ENCODE measurements around the gene ZMIZ2.

The ZMIZ2 gene

GRCh38 chr7:44703921-44704320 lies 44.7 kb upstream of the ZMIZ2 start:
- no CpG with 5 or more reads among the region's 1 CpG for WGBS (ENCODE audit: extremely low coverage, insufficient coverage, insufficient read length)
- no peak overlapping the region for H2AFZ ChIP-seq (ENCODE audit: insufficient read depth, low read length, poor library complexity)
- H4K12ac ChIP-seq (ENCODE audit: low read depth, low read length) = no peak overlapping the region
- H3K4me3 ChIP-seq (ENCODE audit: low read depth, low read length) = no peak overlapping the region
- no peak overlapping the region for H2BK120ac ChIP-seq (ENCODE audit: insufficient read depth, low read length, poor library complexity)
- no peaks in the 10 kb centered on the region for H3K27me3 ChIP-seq (ENCODE audit: insufficient read depth, low read length)
- no peaks in the 10 kb centered on the region for H3K4me1 ChIP-seq (ENCODE audit: control insufficient read depth in 1 of 2, insufficient read depth in 2 of 2, low read length in 2 of 2)
- no peaks in the 10 kb centered on the region for H3K79me2 ChIP-seq (ENCODE audit: control insufficient read depth, insufficient read depth, low read length, poor library complexity)
- no peak overlapping the region for H3K4me2 ChIP-seq (ENCODE audit: low read length)
- no peak overlapping the region for H4K91ac ChIP-seq (ENCODE audit: low read depth, low read length)
- DNase-seq = no peak
- no peak overlapping the region for H3K23ac ChIP-seq (ENCODE audit: low read length)
- no peak overlapping the region for H3K18ac ChIP-seq (ENCODE audit: low read length)
- H3K14ac ChIP-seq (ENCODE audit: low read length) = no peak overlapping the region
- H3K9ac ChIP-seq (ENCODE audit: low read length) = no peak overlapping the region
- peaks cover 48 to 57% of the 10 kb centered on the region in 2 experiments for H3K36me3 ChIP-seq (ENCODE audit: control insufficient read depth in 1 of 2, insufficient read depth in 2 of 2, low read length in 2 of 2)
- H3K79me1 ChIP-seq (ENCODE audit: low read length) = no peaks in the 10 kb centered on the region
- H3K4ac ChIP-seq (ENCODE audit: low read depth, low read length) = no peak overlapping the region
- H3K27ac ChIP-seq (ENCODE audit: low read depth, low read length) = no peak overlapping the region
- H2BK5ac ChIP-seq (ENCODE audit: low read depth, low read length, poor library complexity) = no peak overlapping the region
- H4K8ac ChIP-seq (ENCODE audit: low read depth, low read length) = no peak overlapping the region
- H2BK12ac ChIP-seq (ENCODE audit: low read length) = no peak overlapping the region
- H2AK5ac ChIP-seq (ENCODE audit: low read length) = no peak overlapping the region
- H3K9me3 ChIP-seq (ENCODE audit: insufficient read depth, low read depth, low read length) = peaks cover 1% of the 10 kb centered on the region

DNA sequence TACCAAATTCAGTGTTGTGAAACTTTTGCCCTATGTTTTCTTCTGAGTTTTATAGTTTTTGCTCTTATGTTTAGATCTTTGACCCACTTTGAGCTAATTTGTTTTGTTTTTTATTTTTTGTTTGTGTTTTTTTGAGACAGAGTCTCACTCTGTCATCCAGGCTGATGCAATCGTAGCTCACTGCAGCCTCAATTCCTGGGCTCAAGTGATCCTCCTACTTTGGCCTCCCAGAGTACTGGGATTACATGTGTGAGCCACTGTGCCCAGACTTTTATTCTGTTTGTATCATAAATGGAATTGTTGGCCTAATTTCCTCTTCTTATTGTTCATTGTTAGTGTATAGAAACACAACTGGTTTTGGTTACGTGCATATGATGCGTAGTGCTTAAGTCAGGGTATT lies 43.2 kb upstream of the ZMIZ2 start:
- Histone ChIP-seq H3K36me3 (ENCODE audit: control insufficient read depth in 1 of 2, insufficient read depth in 2 of 2, low read length in 2 of 2) (peaks cover 48 to 54% of the 10 kb centered on the region in 2 experiments), H3K27ac (ENCODE audit: low read depth, low read length) (no peak overlapping the region), H2AK5ac (ENCODE audit: low read length) (no peak overlapping the region), H3K4me2 (ENCODE audit: low read length) (no peak overlapping the region), H3K18ac (ENCODE audit: low read length) (no peak overlapping the region), H3K27me3 (ENCODE audit: insufficient read depth, low read length) (no peaks in the 10 kb centered on the region), H4K12ac (ENCODE audit: low read depth, low read length) (no peak overlapping the region), H3K79me2 (ENCODE audit: control insufficient read depth, insufficient read depth, low read length, poor library complexity) (no peaks in the 10 kb centered on the region), H2BK5ac (ENCODE audit: low read depth, low read length, poor library complexity) (no peak overlapping the region), H3K9me3 (ENCODE audit: insufficient read depth, low read depth, low read length) (peaks cover 2% of the 10 kb centered on the region), H3K4ac (ENCODE audit: low read depth, low read length) (no peak overlapping the region), H3K23ac (ENCODE audit: low read length) (no peak overlapping the region), H4K91ac (ENCODE audit: low read depth, low read length) (no peak overlapping the region), H2AFZ (ENCODE audit: insufficient read depth, low read length, poor library complexity) (no peak overlapping the region), H3K14ac (ENCODE audit: low read length) (no peak overlapping the region), H3K79me1 (ENCODE audit: low read length) (no peaks in the 10 kb centered on the region), H4K8ac (ENCODE audit: low read depth, low read length) (no peak overlapping the region), H3K9ac (ENCODE audit: low read length) (no peak overlapping the region), H2BK120ac (ENCODE audit: insufficient read depth, low read length, poor library complexity) (no peak overlapping the region), H3K4me1 (ENCODE audit: control insufficient read depth in 1 of 2, insufficient read depth in 2 of 2, low read length in 2 of 2) (no peaks in the 10 kb centered on the region), H3K4me3 (ENCODE audit: low read depth, low read length) (no peak overlapping the region), H2BK12ac (ENCODE audit: low read length) (no peak overlapping the region)
- no CpG with 5 or more reads among the region's 3 CpGs for WGBS (ENCODE audit: extremely low coverage, insufficient coverage, insufficient read length)
- DNase-seq = no peak

GRCh38 chr7:44706788-44707557 lies 41.7 kb upstream of the ZMIZ2 start:
- Histone ChIP-seq H4K91ac (ENCODE audit: low read depth, low read length) (no peak overlapping the region), H2BK5ac (ENCODE audit: low read depth, low read length, poor library complexity) (no peak overlapping the region), H3K4me2 (ENCODE audit: low read length) (no peak overlapping the region), H3K18ac (ENCODE audit: low read length) (no peak overlapping the region), H4K12ac (ENCODE audit: low read depth, low read length) (no peak overlapping the region), H3K4me3 (ENCODE audit: low read depth, low read length) (no peak overlapping the region), H2AK5ac (ENCODE audit: low read length) (no peak overlapping the region), H3K79me1 (ENCODE audit: low read length) (no peaks in the 10 kb centered on the region), H3K9ac (ENCODE audit: low read length) (no peak overlapping the region), H3K14ac (ENCODE audit: low read length) (no peak overlapping the region), H3K4me1 (ENCODE audit: control insufficient read depth in 1 of 2, insufficient read depth in 2 of 2, low read length in 2 of 2) (peaks cover 5 to 6% of the 10 kb centered on the region in 2 experiments), H3K79me2 (ENCODE audit: control insufficient read depth, insufficient read depth, low read length, poor library complexity) (no peaks in the 10 kb centered on the region), H3K27me3 (ENCODE audit: insufficient read depth, low read length) (no peaks in the 10 kb centered on the region), H2BK12ac (ENCODE audit: low read length) (no peak overlapping the region), H3K36me3 (ENCODE audit: control insufficient read depth in 1 of 2, insufficient read depth in 2 of 2, low read length in 2 of 2) (peaks cover 39 to 47% of the 10 kb centered on the region in 2 experiments), H3K27ac (ENCODE audit: low read depth, low read length) (no peak overlapping the region), H3K23ac (ENCODE audit: low read length) (no peak overlapping the region), H2AFZ (ENCODE audit: insufficient read depth, low read length, poor library complexity) (no peak overlapping the region), H4K8ac (ENCODE audit: low read depth, low read length) (no peak overlapping the region), H3K4ac (ENCODE audit: low read depth, low read length) (no peak overlapping the region), H2BK120ac (ENCODE audit: insufficient read depth, low read length, poor library complexity) (no peak overlapping the region), H3K9me3 (ENCODE audit: insufficient read depth, low read depth, low read length) (peaks cover 2% of the 10 kb centered on the region)
- no peak for DNase-seq
- WGBS (ENCODE audit: extremely low coverage, insufficient coverage, insufficient read length) = no CpG with 5 or more reads among the region's 20 CpGs

DNA sequence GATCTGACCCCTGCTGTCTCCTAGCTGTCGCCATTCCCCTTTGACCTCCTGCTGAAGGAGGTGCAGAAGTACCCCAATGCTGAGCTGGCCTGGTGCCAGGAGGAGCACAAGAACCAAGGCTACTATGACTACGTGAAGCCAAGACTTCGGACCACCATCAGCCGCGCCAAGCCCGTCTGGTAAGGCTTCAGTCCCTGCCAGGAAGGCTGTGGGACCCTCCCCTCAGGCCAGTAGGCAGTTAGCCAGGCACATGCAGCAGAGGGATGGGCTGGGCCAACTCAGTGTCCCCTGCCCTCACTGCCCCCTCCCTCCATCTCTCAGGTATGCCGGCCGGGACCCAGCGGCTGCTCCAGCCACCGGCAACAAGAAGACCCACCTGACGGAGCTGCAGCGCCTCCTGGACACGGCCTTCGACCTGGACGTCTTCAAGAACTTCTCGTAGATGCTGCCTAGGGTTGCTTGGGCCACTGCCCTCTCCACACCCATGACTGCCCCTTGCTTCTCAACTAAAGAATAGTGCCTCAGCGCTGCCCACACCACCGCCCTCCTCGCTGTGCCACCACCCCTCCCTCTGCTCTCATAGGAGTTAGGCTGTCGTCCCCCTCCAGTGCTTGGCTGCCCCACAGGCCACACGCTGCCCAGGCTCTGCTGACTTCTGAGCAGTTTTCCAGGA lies 41.0 kb upstream of the ZMIZ2 start:
- H4K8ac ChIP-seq (ENCODE audit: low read depth, low read length) = no peak overlapping the region
- no peak overlapping the region for H3K23ac ChIP-seq (ENCODE audit: low read length)
- H2BK12ac ChIP-seq (ENCODE audit: low read length) = no peak overlapping the region
- no peak overlapping the region for H3K9ac ChIP-seq (ENCODE audit: low read length)
- no peak overlapping the region for H2BK120ac ChIP-seq (ENCODE audit: insufficient read depth, low read length, poor library complexity)
- no peaks in the 10 kb centered on the region for H3K27me3 ChIP-seq (ENCODE audit: insufficient read depth, low read length)
- peaks cover 9 to 10% of the 10 kb centered on the region in 2 experiments for H3K4me1 ChIP-seq (ENCODE audit: control insufficient read depth in 1 of 2, insufficient read depth in 2 of 2, low read length in 2 of 2)
- H3K14ac ChIP-seq (ENCODE audit: low read length) = no peak overlapping the region
- H2AK5ac ChIP-seq (ENCODE audit: low read length) = no peak overlapping the region
- no peak overlapping the region for H4K91ac ChIP-seq (ENCODE audit: low read depth, low read length)
- no peak for DNase-seq
- H3K79me1 ChIP-seq (ENCODE audit: low read length) = no peaks in the 10 kb centered on the region
- no peak overlapping the region for H3K4ac ChIP-seq (ENCODE audit: low read depth, low read length)
- no peak overlapping the region for H3K18ac ChIP-seq (ENCODE audit: low read length)
- H3K9me3 ChIP-seq (ENCODE audit: insufficient read depth, low read depth, low read length) = peaks cover 2% of the 10 kb centered on the region
- no peak overlapping the region for H2BK5ac ChIP-seq (ENCODE audit: low read depth, low read length, poor library complexity)
- no peak overlapping the region for H2AFZ ChIP-seq (ENCODE audit: insufficient read depth, low read length, poor library complexity)
- no peak overlapping the region for H3K4me2 ChIP-seq (ENCODE audit: low read length)
- H3K4me3 ChIP-seq (ENCODE audit: low read depth, low read length) = no peak overlapping the region
- no peaks in the 10 kb centered on the region for H3K79me2 ChIP-seq (ENCODE audit: control insufficient read depth, insufficient read depth, low read length, poor library complexity)
- WGBS (ENCODE audit: extremely low coverage, insufficient coverage, insufficient read length) = no CpG with 5 or more reads among the region's 21 CpGs
- no peak overlapping the region for H3K27ac ChIP-seq (ENCODE audit: low read depth, low read length)
- no peak overlapping the region for H4K12ac ChIP-seq (ENCODE audit: low read depth, low read length)
- peaks cover 35 to 44% of the 10 kb centered on the region in 2 experiments for H3K36me3 ChIP-seq (ENCODE audit: control insufficient read depth in 1 of 2, insufficient read depth in 2 of 2, low read length in 2 of 2)
